Left lung (tissue), 10 donors: ENCODE results near the gene BACH2. TPM values are rescaled to one million over a fixed set of nuclear protein-coding genes. Genes with fewer than 3 reads are reported as not detected.

ENCODE experiments used
- ATAC-seq: fragments of 200-7000 bp; cut with Tn5 transposase; one replicate; pipeline ENCODE4 v1.9.1; 2020; ENCODE audit warnings: moderate library complexity
- DNase-seq, 4 donors: peaks; one replicate each; pipeline ENCODE4 v3.0.0-alpha.2; 2013 to 2020
- H3K27ac ChIP-seq, 2 donors: fragments of 200-600 bp; sonication (generic) in 1 of 2; one replicate each; pipeline versions ENCODE4 v1.5.0 to v1.8.0; 2020 to 2021
- H3K27me3 ChIP-seq, 2 donors: fragments of 200-600 bp; sonication (generic) in 1 of 2; one replicate each; pipeline versions ENCODE4 v1.5.0 to v1.8.0; 2020 to 2021
- H3K36me3 ChIP-seq, 2 donors: fragments of 200-600 bp; sonication (generic) in 1 of 2; one replicate each; pipeline versions ENCODE4 v1.5.0 to v1.8.0; 2020 to 2021
- H3K4me1 ChIP-seq, 2 donors: fragments of 200-600 bp; one replicate each; pipeline ENCODE4 v1.8.0; 2021
- H3K4me3 ChIP-seq, 2 donors: fragments of 200-600 bp; sonication (generic) in 1 of 2; one replicate each; pipeline versions ENCODE4 v1.5.0 to v1.8.0; 2020 to 2021; ENCODE audit warnings: mild to moderate bottlenecking in 1 of 2
- H3K9me3 ChIP-seq, 2 donors: fragments of 200-600 bp; sonication (generic) in 1 of 2; one replicate each; pipeline versions ENCODE4 v1.5.0 to v1.8.0; 2020 to 2021
- CTCF ChIP-seq, 2 donors: fragments of 200-600 bp; sonication (generic) in 1 of 2; IDR thresholded peaks; one replicate each; pipeline versions ENCODE4 v1.5.0 to v1.8.0; 2021; ENCODE audit warnings: antibody characterized with exemption in 2 of 2
- intact Hi-C, 2 donors: fragments of 100-400 bp; cut with DNase I; formaldehyde crosslinking; loops; one replicate each; pipeline versions ENCODE4 v1.11.2 to v1.14.2; 2022
- polyA plus RNA-seq, 6 donors: library from polyadenylated mRNA; unstranded; fragments of 120-200 nt; gene quantifications; one replicate each; pipeline ENCODE4 v1.2.1, GENCODE V29; 2013; ENCODE audit not compliant: insufficient read length in 6 of 6
- total RNA-seq, 2 donors: library from RNA; stranded (reverse); fragmentation: NEBNext Ultra II Directional; extraction: Animal tissue kit (Norgen Biotek cat#: 25700); gene quantifications; one replicate each; pipeline ENCODE4 v1.2.1, GENCODE V29; 2021
- donor health status: DM: no; HTN: yes; CAD: no.
- donor health status: DM: no; HTN: no; CAD: no.

The BACH2 gene
- total and polyA plus RNA-seq, 8 donors: 3.8 to 10.6 (median 8.9) TPM

- ATAC-seq (no peak), DNase-seq (no peak)
- no peak overlapping the region for H3K4me3 ChIP-seq
- no peaks in the 10 kb centered on the region for H3K27me3 ChIP-seq
- H3K36me3 ChIP-seq: no peaks in the 10 kb centered on the region
- H3K4me1 ChIP-seq: no peaks in the 10 kb centered on the region
- intact Hi-C loops: no loop called here
- no peak for TF ChIP-seq CTCF (IDR thresholded peaks at IDR 0.05)
- no peak overlapping the region for H3K27ac ChIP-seq
- no peaks in the 10 kb centered on the region for H3K9me3 ChIP-seq
Observed at GRCh38 chr6:90202156-90202555, 94.5 kb downstream of the BACH2 start.

- Histone ChIP-seq H3K27ac (no peak overlapping the region), H3K4me1 (no peaks in the 10 kb centered on the region), H3K9me3 (no peaks in the 10 kb centered on the region), H3K36me3 (no peaks in the 10 kb centered on the region), H3K27me3 (no peaks in the 10 kb centered on the region), H3K4me3 (no peak overlapping the region)
- ATAC-seq (no peak), DNase-seq (peak in 1 of 4 donors; percentile 56)
- TF ChIP-seq CTCF (IDR thresholded peaks at IDR 0.05): no peak
- intact Hi-C loops: no loop called here
Observed at GRCh38 chr6:90199900-90200299, 96.7 kb downstream of the BACH2 start.

GRCh38 chr6:90198758-90199425, 97.8 kb downstream of the BACH2 start:
- no peaks in the 10 kb centered on the region for H3K4me1 ChIP-seq
- H3K27me3 ChIP-seq: no peaks in the 10 kb centered on the region
- H3K27ac ChIP-seq: no peak overlapping the region
- intact Hi-C loops: no loop called here
- H3K9me3 ChIP-seq: no peaks in the 10 kb centered on the region
- TF ChIP-seq CTCF (IDR thresholded peaks at IDR 0.05): no peak
- no peak for ATAC-seq
- DNase-seq: no peak
- no peak overlapping the region for H3K4me3 ChIP-seq
- no peaks in the 10 kb centered on the region for H3K36me3 ChIP-seq

- no peak overlapping the region for H3K27ac ChIP-seq
- DNase-seq (peak in 1 of 4 donors; percentile 58), ATAC-seq (peak; percentile 64)
- no peak overlapping the region for H3K4me3 ChIP-seq
- intact Hi-C loops: no loop called here
- H3K9me3 ChIP-seq: no peaks in the 10 kb centered on the region
- TF ChIP-seq CTCF (IDR thresholded peaks at IDR 0.05): no peak
- H3K4me1 ChIP-seq: no peaks in the 10 kb centered on the region
- no peaks in the 10 kb centered on the region for H3K36me3 ChIP-seq
- H3K27me3 ChIP-seq: no peaks in the 10 kb centered on the region
Observed at GRCh38 chr6:90197854-90198496, 98.7 kb downstream of the BACH2 start.

- DNase-seq (no peak), ATAC-seq (no peak)
- intact Hi-C loops: no loop called here
- Histone ChIP-seq H3K4me1 (no peaks in the 10 kb centered on the region), H3K4me3 (no peak overlapping the region), H3K9me3 (no peaks in the 10 kb centered on the region), H3K27ac (no peak overlapping the region), H3K36me3 (no peaks in the 10 kb centered on the region), H3K27me3 (no peaks in the 10 kb centered on the region)
- no peak for TF ChIP-seq CTCF (IDR thresholded peaks at IDR 0.05)
Observed at GRCh38 chr6:90195094-90195829, 101.4 kb downstream of the BACH2 start.
